NCI-H1417 (cell line): ENCODE results near the gene RPL39L.
"Not testable (repeated sequence)": the region's sequence is repeated elsewhere in the genome, so short reads cannot be mapped to it uniquely, and the experiment has no call there.

Source experiments
- DNase-seq, 3 experiments: peaks; one replicate each; lab custom pipeline; 2025; lab: John Stamatoyannopoulos, UW

Gene RPL39L

GRCh38 chr3:187136936-187137335 lies 2.4 kb downstream of the RPL39L start:
- no peak for DNase-seq

GRCh38 chr3:187136337-187136736 lies 3.0 kb downstream of the RPL39L start:
- no peak for DNase-seq

DNA sequence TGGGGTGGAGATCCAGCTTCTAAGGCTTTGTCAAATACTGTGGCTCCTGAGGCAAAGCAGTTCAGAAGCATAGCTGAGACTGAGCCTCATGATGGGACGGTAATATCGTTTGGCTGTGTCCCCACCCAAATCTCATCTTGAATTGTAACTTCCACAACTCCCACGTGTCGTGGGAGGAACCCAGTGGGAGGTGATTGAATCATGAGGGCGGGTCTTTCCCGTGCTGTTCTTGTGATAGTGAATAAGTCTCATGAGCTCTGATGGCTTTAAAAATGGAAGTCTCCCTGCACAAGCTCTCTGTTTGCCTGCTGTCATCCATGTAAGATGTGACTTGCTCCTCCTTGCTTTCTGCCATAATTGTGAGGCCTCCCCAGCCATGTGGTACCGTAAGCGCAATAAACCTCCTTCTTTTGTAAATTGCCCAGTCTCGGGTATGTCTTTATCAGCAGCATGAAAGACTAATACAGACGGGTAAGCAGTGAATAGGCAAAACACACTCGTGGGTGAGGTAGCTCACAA lies 4.1 kb downstream of the RPL39L start:
- DNase-seq = not testable (repeated sequence)

- DNase-seq = not testable (repeated sequence)
Measured at GRCh38 chr3:187133181-187133580, 6.1 kb downstream of the RPL39L start.

DNA sequence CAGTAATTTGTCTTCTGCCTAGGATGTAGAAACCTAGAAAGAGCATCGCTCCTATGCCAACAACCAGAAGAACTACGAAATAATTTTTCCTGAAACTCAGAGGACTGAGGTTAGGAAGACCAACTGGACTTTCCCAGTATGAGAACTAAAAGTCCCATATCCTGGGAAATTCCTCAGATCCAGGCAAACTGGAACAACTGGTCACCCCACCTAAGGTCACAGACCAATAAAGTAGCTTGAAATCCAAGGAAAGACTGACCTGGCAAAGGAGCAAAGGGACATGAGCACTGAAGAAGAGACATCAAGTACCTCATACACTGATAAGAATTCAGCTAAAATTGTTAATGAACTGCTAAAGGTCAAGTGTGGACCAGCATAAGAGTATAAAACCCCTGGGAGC lies 6.6 kb downstream of the RPL39L start:
- no peak for DNase-seq

GRCh38 chr3:187131981-187132380 lies 7.3 kb downstream of the RPL39L start:
- DNase-seq = no peak

DNA sequence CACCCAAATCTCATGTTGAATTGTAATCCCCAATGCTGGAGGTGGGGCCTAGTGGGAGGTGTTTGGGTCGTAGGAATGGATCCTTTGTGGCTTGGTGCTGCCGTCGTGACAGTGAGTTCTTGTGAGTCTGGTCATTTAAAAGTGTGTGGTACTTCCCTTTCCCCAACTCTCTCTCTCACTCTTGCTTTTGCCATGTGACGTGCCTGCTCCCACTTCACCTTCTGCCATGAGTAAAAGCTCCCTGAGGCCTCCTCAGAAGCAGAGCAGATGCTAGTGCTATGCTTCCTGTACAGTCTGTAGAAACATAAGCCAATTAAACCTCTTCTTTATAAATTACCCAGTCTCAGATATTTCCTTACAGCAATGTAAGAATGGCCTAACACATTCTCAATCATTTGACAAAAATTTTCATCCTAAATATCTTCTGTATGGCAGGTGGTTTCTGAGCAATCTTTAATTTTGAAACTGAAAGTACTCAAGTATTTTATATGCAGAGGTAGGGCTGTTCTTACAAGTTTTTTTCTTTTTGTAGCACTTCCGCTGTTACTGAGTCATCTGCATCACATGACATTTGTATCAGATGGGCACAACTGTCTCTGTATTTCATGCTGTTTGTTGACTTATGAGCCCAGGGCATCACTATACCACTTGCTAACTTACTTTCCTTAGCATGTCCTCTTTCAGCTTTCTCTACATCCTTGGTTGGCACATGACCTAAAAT lies 8.8 kb downstream of the RPL39L start:
- no peak for DNase-seq

GRCh38 chr3:187125319-187126031 lies 13.8 kb downstream of the RPL39L start:
- no peak for DNase-seq

DNA sequence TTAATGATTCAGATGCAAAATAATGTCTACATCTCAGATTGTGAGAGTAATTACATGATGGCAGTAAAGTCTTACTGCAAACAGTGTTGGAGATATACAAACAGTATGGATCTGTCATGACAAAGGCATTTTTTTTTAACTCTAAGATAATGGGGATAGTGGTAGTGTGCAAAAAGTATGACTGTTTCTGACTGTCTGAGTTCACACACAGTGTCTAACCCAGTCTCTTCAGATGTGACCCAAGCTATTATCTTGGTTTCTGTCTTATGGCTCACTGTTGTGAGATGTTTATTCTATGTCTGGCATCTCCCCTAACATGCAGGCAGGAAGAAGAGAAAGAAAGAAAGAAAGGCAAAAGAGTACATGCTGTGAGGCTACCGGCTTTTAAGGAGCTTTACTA lies 17.0 kb downstream of the RPL39L start:
- no peak for DNase-seq

GRCh38 chr3:187120326-187120725 lies 19.0 kb downstream of the RPL39L start:
- DNase-seq = no peak

DNA sequence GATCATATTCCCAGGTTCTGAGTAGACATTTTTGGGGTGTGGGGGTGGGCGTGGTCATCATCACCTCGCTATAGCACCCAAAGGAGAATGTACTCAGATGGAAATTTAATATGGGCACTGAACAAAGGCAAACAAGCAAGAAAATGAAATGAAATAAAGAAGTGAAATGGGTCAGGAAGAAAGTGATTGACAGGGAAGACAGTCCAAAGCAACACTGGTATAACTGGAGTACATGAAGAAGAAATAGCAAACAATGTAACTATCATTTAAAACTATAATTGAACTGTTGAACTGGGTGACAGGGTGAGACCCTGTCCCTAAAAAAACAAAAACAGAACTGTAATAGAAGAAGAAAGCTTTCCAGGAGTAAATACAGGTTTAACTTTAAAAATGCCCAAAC lies 24.8 kb downstream of the RPL39L start:
- DNase-seq = no peak

GRCh38 chr3:187112934-187113793 lies 26.1 kb downstream of the RPL39L start:
- peak in 1 of 3 experiments; percentile 53 for DNase-seq

- DNase-seq = no peak
Measured at GRCh38 chr3:187110156-187110555, 29.1 kb downstream of the RPL39L start.

GRCh38 chr3:187107989-187108388 lies 31.3 kb downstream of the RPL39L start:
- DNase-seq = no peak

DNA sequence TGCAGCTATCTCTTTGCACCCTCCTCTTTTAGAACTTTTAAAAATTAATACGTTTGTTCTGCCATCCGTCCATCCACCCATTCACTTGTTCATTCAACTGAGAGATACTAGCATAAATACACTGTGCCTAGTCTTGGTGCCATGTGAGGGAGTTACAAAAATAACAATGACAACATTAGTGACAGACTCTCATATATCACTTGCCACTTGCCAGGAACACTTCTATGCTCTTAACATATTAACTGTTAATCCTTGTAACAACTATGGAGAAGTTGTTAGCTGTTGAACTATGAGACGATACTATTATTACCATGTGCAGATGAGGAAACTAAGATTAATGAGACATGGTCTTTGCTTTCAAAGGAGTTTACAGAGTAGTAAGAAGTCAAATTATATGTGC lies 33.6 kb downstream of the RPL39L start:
- no peak for DNase-seq

GRCh38 chr3:187104933-187105332 lies 34.4 kb downstream of the RPL39L start:
- no peak for DNase-seq

GRCh38 chr3:187104342-187104741 lies 35.0 kb downstream of the RPL39L start:
- DNase-seq = no peak

GRCh38 chr3:187103251-187103650 lies 36.0 kb downstream of the RPL39L start:
- no peak for DNase-seq

GRCh38 chr3:187102073-187102634 lies 37.1 kb downstream of the RPL39L start:
- no peak for DNase-seq

DNA sequence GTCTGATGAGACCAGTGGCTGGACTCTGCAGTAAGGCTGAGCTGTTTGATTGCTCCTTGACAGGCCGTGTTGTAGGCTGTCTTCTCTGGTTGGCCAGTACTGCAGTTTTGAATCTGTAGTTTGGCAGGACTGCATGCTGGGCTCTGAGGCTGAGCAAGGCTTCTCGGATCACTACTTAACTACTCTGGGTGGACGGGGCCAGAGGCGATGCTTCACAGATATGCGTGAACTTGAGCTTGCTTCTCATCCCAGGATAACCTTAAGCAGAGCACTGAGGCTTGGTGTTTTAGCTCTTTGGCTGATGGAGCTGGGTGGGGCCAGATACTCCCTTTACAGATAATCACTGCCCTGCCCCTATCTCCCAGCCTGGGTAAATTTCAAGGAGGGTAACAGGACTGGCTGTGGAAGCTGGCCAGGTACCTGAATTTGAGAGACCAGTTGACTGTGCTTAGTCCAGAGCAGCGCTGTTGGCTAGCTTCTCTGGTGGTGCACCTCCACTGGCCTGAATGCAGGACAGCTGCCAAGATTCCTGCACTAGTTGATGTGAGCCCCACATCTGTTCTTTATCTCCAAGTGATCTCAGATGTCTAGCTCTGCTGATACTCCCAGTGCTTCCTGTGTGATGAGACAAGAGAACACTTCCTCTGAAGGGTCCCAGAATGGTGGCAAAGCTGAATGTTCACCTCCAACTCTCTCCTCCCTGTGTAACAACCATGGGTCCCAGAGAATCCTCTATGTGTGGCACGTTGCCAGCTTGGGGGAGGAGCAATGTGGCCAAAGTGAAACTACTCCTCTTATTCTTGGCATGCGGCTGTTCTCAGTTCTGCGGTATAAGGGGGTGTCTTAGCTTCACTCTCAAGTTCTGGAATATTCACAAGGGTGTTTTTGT lies 37.9 kb downstream of the RPL39L start:
- DNase-seq = peak in 2 of 3 experiments; percentile 4 to 6

DNA sequence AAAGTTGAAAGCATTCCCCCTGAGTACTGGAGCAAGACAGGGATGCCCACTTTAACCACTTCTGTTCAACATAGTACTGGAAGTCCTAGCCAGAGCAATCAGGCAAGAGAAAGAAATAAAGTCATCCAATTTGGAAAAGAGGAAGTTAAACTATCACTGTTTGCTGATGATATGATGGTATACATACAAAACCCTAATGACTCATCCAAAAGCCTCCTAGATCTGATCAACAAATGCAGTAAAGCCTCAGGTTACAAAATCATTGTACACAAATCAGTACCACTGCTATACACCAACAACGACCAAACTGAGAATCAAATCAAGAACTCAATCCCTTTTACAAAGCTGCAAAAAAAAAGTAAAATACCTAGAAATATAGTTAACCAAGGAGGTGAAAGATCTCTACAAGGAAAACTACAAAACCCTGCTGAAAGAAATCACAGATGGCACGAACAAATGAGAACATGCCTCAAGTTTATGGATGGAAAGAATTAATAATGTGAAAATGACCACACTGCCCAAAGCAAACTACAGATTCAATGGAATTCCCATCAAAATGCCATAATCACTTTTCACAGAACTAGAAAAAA lies 40.3 kb downstream of the RPL39L start:
- DNase-seq = no peak
